Panc1 (cell line): Measurements from ENCODE around the gene CDH5.

ENCODE experiments used
- CTCF ChIP-seq: fragments of 450-650 bp; IDR thresholded peaks from 2 replicates; pipeline ENCODE4 v1.5.1; 2017; ENCODE audit warnings: mild to moderate bottlenecking
- POLR2AphosphoS5 ChIP-seq: IDR thresholded peaks from 2 replicates; pipeline ENCODE4 v1.6.1; 2012; ENCODE audit warnings: mild to moderate bottlenecking, low read depth, low read length, moderate library complexity
- REST ChIP-seq, 2 experiments: IDR thresholded peaks; 2 replicates each; pipeline ENCODE4 v1.6.1; 2011 to 2012; ENCODE audit warnings: low read depth in 2 of 2, control low read depth in 1 of 2, low read length in 1 of 2, mild to moderate bottlenecking in 1 of 2, moderate library complexity in 1 of 2; ENCODE audit not compliant: insufficient read depth in 1 of 2
- TCF7L2 ChIP-seq: IDR thresholded peaks from 2 replicates; pipeline ENCODE4 v1.6.1; 2011; ENCODE audit warnings: mild to moderate bottlenecking, low read depth, low read length, inconsistent platforms

GRCh38 chr16:66447491-66447890 lies 81.0 kb downstream of the CDH5 start:
- TF ChIP-seq CTCF, result no peak
- TF ChIP-seq REST (IDR thresholded peaks at IDR 0.05; ENCODE audit: insufficient read depth in 1 of 2, low read depth in 2 of 2, low read length in 1 of 2), result no peak
- no peak for TF ChIP-seq POLR2AphosphoS5
- TF ChIP-seq TCF7L2, result no peak
